ENCODE data around the gene GPN1. TPM values are rescaled to one million over a fixed set of nuclear protein-coding genes. Genes with fewer than 3 reads are reported as not detected.

The GPN1 gene
- total RNA-seq, 1 experiment from 2014 or later = 35.9 TPM

DNA sequence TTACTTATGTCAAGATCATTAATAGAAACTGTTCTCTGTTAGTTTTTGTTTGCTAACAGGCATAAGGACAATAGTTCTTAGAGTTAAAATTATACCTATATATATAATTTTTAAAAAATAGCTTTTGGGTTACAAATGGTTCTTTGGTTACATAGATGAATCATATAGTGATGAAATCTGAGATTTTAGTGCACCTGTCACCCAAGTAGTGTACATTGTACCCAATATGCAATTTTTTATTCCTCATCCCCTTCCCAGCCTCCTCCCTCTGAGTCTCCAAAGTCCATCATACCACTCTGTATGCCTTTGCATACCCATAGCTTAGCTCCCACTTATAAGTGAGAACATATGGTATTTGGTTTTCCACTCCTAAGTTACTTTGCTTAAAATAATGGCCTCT lies 61.2 kb downstream of the GPN1 start:
- H3K4me3 Mint-ChIP-seq = no peak overlapping the region
- H3K4me1 Mint-ChIP-seq = no peaks in the 10 kb centered on the region
- CTCF ChIA-PET = interaction anchor here (1.2 to 1.7 kb wide), 2 partner anchors 33 to 803 kb away, joined by 3 to 5 read pairs; no protein-coding TSS in a partner anchor
- no peak for ATAC-seq
- no peaks in the 10 kb centered on the region for H3K27me3 Mint-ChIP-seq (ENCODE audit: low read depth)
- H3K27ac Mint-ChIP-seq = no peak overlapping the region
- POLR2A ChIA-PET = no interaction called here
- DNase-seq (ENCODE audit: low spot score) = no peak
- TF ChIP-seq PRRX2 (CRISPR knock-in tag; IDR thresholded peaks at IDR 0.05) (no peak), MXD4 (CRISPR knock-in tag; IDR thresholded peaks at IDR 0.05; ENCODE audit: borderline replicate concordance) (no peak)
- TF ChIP-seq, protein P1, sequence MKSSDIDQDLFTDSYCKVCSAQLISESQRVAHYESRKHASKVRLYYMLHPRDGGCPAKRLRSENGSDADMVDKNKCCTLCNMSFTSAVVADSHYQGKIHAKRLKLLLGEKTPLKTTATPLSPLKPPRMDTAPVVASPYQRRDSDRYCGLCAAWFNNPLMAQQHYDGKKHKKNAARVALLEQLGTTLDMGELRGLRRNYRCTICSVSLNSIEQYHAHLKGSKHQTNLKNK (CRISPR knock-in tag; IDR thresholded peaks at IDR 0.05) = no peak
- H3K36me3 Mint-ChIP-seq = peaks cover 11% of the 10 kb centered on the region
- no peaks in the 10 kb centered on the region for H3K9me3 Mint-ChIP-seq

DNA sequence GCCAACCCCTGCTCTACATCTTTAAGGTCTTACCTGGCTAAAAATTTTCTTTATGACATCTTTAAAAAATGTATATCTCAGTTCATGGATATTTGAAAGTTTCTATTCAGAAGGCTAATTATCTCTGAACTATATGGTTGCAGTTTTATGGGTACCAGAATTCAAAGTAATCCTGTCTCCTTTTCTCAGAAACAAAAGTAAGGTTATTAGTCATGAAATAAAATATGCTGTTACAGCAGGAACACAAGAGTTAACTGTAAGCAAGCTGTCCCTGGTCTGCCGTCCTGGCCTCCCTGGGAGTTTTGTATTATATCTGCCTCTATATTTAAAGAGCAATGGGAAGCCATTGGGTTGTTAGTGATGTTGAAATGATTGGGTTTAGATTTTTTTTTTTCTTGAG lies 68.8 kb downstream of the GPN1 start:
- no peaks in the 10 kb centered on the region for H3K27me3 Mint-ChIP-seq (ENCODE audit: low read depth)
- H3K36me3 Mint-ChIP-seq = no peaks in the 10 kb centered on the region; the same call in 1 of the 2 replicates
- no peak for DNase-seq (ENCODE audit: low spot score)
- POLR2A ChIA-PET = no interaction called here
- no peak overlapping the region for H3K4me3 Mint-ChIP-seq
- CTCF ChIA-PET = interaction anchor here (1.3 kb wide), 1 partner anchor 14 kb away, joined by 6 read pairs; no protein-coding TSS in a partner anchor
- H3K4me1 Mint-ChIP-seq = no peaks in the 10 kb centered on the region
- H3K9me3 Mint-ChIP-seq = no peaks in the 10 kb centered on the region
- TF ChIP-seq, protein P2, sequence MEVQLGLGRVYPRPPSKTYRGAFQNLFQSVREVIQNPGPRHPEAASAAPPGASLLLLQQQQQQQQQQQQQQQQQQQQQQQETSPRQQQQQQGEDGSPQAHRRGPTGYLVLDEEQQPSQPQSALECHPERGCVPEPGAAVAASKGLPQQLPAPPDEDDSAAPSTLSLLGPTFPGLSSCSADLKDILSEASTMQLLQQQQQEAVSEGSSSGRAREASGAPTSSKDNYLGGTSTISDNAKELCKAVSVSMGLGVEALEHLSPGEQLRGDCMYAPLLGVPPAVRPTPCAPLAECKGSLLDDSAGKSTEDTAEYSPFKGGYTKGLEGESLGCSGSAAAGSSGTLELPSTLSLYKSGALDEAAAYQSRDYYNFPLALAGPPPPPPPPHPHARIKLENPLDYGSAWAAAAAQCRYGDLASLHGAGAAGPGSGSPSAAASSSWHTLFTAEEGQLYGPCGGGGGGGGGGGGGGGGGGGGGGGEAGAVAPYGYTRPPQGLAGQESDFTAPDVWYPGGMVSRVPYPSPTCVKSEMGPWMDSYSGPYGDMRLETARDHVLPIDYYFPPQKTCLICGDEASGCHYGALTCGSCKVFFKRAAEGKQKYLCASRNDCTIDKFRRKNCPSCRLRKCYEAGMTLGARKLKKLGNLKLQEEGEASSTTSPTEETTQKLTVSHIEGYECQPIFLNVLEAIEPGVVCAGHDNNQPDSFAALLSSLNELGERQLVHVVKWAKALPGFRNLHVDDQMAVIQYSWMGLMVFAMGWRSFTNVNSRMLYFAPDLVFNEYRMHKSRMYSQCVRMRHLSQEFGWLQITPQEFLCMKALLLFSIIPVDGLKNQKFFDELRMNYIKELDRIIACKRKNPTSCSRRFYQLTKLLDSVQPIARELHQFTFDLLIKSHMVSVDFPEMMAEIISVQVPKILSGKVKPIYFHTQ (CRISPR knock-in tag; IDR thresholded peaks at IDR 0.05) = no peak
- no peak for TF ChIP-seq GABPB1 (CRISPR knock-in tag; IDR thresholded peaks at IDR 0.05)
- no peak for TF ChIP-seq FOXJ3 (CRISPR knock-in tag; IDR thresholded peaks at IDR 0.05; ENCODE audit: borderline replicate concordance)
- no peak for TF ChIP-seq ZNF219 (CRISPR knock-in tag; IDR thresholded peaks at IDR 0.05; ENCODE audit: borderline replicate concordance)
- TF ChIP-seq, protein P3, sequence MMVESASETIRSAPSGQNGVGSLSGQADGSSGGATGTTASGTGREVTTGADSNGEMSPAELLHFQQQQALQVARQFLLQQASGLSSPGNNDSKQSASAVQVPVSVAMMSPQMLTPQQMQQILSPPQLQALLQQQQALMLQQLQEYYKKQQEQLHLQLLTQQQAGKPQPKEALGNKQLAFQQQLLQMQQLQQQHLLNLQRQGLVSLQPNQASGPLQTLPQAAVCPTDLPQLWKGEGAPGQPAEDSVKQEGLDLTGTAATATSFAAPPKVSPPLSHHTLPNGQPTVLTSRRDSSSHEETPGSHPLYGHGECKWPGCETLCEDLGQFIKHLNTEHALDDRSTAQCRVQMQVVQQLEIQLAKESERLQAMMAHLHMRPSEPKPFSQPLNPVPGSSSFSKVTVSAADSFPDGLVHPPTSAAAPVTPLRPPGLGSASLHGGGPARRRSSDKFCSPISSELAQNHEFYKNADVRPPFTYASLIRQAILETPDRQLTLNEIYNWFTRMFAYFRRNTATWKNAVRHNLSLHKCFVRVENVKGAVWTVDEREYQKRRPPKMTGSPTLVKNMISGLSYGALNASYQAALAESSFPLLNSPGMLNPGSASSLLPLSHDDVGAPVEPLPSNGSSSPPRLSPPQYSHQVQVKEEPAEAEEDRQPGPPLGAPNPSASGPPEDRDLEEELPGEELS (CRISPR knock-in tag; IDR thresholded peaks at IDR 0.05) = no peak
- no peak for TF ChIP-seq SOX15 (CRISPR knock-in tag; IDR thresholded peaks at IDR 0.05)
- TF ChIP-seq NR3C1 (CRISPR knock-in tag; conservative IDR thresholded peaks at IDR 0.05; ENCODE audit: low read depth) = no peak
- no peak for TF ChIP-seq USF2 (CRISPR knock-in tag; IDR thresholded peaks at IDR 0.05)
- no peak for TF ChIP-seq ESRRA (CRISPR knock-in tag; IDR thresholded peaks at IDR 0.05; ENCODE audit: borderline replicate concordance)
- no peak for TF ChIP-seq ATF6 (CRISPR knock-in tag; IDR thresholded peaks at IDR 0.05)
- TF ChIP-seq MXD4 (CRISPR knock-in tag; IDR thresholded peaks at IDR 0.05; ENCODE audit: borderline replicate concordance) = no peak
- TF ChIP-seq ZNF263 (CRISPR knock-in tag; IDR thresholded peaks at IDR 0.05; ENCODE audit: low read depth) = no peak
- TF ChIP-seq ZNF671 (CRISPR knock-in tag; IDR thresholded peaks at IDR 0.05) = no peak
- no peak for TF ChIP-seq CREB1 (CRISPR knock-in tag; IDR thresholded peaks at IDR 0.05)
- no peak for TF ChIP-seq FOXK1 (CRISPR knock-in tag; IDR thresholded peaks at IDR 0.05)
- no peak for TF ChIP-seq TEAD1 (CRISPR knock-in tag; IDR thresholded peaks at IDR 0.05)
- no peak for TF ChIP-seq NFYB (CRISPR knock-in tag; conservative IDR thresholded peaks at IDR 0.05; ENCODE audit: low read depth)
- TF ChIP-seq KAT7 (CRISPR knock-in tag; IDR thresholded peaks at IDR 0.05; ENCODE audit: borderline replicate concordance) = no peak
- TF ChIP-seq GRHL2 (CRISPR knock-in tag; IDR thresholded peaks at IDR 0.05; ENCODE audit: insufficient replicate concordance, severe bottlenecking) = no peak
- no peak overlapping the region for H3K27ac Mint-ChIP-seq
- no peak for ATAC-seq
